ENCODE measurements around the gene FAM114A1.

Gene FAM114A1

DNA sequence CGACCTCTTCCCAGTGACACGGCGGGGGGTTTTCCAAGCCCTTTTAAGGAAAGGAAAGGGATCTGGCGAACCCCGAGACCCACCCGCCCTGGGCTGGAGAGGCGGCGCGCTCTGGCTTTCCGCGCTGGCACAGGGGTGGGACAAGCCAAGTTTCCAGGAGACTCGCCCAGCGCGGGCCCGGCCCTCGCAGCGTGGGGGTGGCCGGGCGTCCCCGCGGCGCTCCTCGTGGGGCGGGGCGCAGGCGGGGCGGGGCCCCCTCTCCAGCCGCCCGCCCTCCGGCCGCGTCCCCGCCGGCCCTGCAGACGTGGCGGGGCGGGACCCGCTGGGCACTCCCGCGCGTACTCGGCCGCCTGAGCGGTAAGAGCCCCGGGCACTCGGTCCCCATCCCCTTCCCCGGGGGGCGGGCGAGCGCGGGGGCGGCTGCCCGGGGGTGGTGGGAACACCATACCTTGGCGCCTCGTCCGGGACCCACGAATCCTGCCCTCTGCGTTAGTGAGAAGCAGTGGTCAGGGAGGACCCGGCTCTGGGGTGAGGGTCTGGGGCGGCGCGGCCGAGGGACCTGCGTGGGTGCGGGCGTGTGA, at the start of gene FAM114A1:
TSS of gene FAM114A1 (plus strand) at position 329 of the 581 bp plus-strand sequence. CDS start 10,273 bp downstream, outside the sequence.
- DNase-seq (ENCODE audit: low read depth, low spot score): no peak
- no peaks in the 10 kb centered on the region; the same call in 1 of the 2 replicates for H3K27me3 ChIP-seq (ENCODE audit: control insufficient read depth, insufficient read depth, low read length)
- H3K27ac ChIP-seq (ENCODE audit: low read length): no peak within 1 kb of the TSS
- no CpG with 5 or more reads among the region's 66 CpGs for WGBS (ENCODE audit: insufficient coverage, insufficient read length)
- H3K9me3 ChIP-seq (ENCODE audit: control insufficient read depth, insufficient read depth, low read length): no peaks in the 10 kb centered on the region
- peak within 1 kb of the TSS; percentile 68; the same call in 1 of the 2 replicates for H3K4me3 ChIP-seq (ENCODE audit: low read length)
- H3K36me3 ChIP-seq (ENCODE audit: control insufficient read depth, insufficient read depth, low read length): no peaks in the 10 kb centered on the region
- no peaks in the 10 kb centered on the region for H3K4me1 ChIP-seq (ENCODE audit: control insufficient read depth, insufficient read depth, low read length)

DNA sequence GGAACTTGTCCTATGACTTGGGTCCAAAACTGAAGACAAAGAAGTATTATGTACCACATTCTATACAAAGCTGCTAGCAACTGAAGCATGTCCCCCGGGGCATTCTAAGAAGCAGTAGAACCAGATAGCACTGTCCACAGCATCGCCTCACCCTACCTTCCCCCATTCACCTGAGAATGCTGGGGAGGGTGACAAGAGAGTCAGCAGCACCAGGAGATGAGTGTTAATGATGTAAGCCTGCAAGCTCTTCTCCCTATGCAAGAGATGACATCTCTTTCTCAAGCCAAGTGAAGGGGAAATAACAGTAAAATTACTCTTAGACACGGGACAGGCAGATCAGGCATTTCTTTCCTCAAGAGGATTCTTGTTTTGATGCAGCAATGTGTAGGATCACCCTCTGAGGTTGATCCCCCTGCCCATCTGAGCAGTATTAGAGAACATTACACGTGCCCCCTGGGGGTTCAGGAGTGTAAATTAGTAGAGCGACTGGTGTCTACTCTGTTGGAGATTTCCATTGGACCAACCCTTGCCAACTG, 49.1 kb upstream of the FAM114A1 start:
- no peak overlapping the region for H3K4me3 ChIP-seq (ENCODE audit: low read length)
- H3K27me3 ChIP-seq (ENCODE audit: control insufficient read depth, insufficient read depth, low read length): no peaks in the 10 kb centered on the region
- no peak overlapping the region for H3K27ac ChIP-seq (ENCODE audit: low read length)
- H3K9me3 ChIP-seq (ENCODE audit: control insufficient read depth, insufficient read depth, low read length): no peaks in the 10 kb centered on the region
- H3K4me1 ChIP-seq (ENCODE audit: control insufficient read depth, insufficient read depth, low read length): no peaks in the 10 kb centered on the region
- no peak for DNase-seq (ENCODE audit: low read depth, low spot score)
- no peaks in the 10 kb centered on the region for H3K36me3 ChIP-seq (ENCODE audit: control insufficient read depth, insufficient read depth, low read length)
- no CpG with 5 or more reads among the region's 5 CpGs for WGBS (ENCODE audit: insufficient coverage, insufficient read length)

DNA sequence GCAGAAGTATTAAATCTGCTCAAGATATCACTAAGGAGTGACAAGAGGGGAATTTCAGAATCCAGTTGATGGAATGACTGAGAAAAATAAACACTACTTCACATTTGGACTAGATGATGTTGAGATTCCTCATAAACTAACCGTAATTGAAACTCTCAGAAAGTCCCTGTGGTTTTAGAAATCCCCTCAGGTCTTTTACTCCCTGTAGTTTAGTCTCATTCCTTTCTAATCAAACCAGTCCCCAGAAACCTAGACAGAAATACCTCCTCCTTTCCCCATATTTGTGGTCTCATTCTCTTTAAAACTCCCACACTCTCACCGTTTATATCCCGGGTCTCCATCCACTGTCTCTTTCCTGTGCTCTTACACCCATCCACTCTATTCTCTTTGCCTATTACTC, 48.0 kb upstream of the FAM114A1 start:
- no peak overlapping the region for H3K27ac ChIP-seq (ENCODE audit: low read length)
- no peak overlapping the region for H3K4me3 ChIP-seq (ENCODE audit: low read length)
- 100% methylated on average over 2 of the region's 3 CpGs for WGBS (ENCODE audit: insufficient coverage, insufficient read length)
- no peaks in the 10 kb centered on the region for H3K36me3 ChIP-seq (ENCODE audit: control insufficient read depth, insufficient read depth, low read length)
- H3K9me3 ChIP-seq (ENCODE audit: control insufficient read depth, insufficient read depth, low read length): no peaks in the 10 kb centered on the region
- no peaks in the 10 kb centered on the region for H3K4me1 ChIP-seq (ENCODE audit: control insufficient read depth, insufficient read depth, low read length)
- DNase-seq (ENCODE audit: low read depth, low spot score): no peak
- no peaks in the 10 kb centered on the region for H3K27me3 ChIP-seq (ENCODE audit: control insufficient read depth, insufficient read depth, low read length)

DNA sequence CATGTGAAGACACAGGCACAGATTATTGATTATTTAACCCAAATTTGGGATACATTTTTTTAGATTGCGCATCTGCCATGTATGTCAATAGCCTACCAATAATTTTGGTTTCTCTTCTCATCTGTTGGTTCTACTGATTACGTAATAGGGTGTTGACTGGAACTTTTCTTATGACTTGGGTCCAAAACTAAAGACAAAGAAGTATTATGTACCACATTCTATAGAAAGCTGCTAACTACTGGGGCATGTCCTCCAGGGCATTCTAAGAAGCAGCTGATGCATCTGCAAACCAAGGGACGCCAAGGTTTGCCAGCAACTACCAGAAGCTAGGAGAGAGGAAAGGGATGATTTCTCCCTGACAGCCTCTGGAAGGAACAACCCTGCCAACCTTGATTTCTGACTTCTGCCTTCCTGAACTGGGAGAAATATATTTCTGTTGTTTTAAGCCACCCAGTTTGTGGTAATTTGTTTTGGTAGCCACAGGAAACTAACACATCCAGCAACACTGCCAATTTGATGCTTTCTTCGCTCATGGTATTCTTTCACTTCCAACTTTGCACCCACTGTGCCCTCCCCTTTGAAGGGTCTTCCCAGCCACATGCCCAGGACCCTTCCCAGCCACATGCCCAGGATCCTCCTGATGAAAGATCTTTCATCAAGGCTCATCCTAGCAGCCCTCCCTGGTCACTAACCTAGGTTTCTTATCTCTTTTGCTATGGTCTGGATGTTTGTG, 47.1 kb upstream of the FAM114A1 start:
- Histone ChIP-seq H3K4me1 (ENCODE audit: control insufficient read depth, insufficient read depth, low read length) (no peaks in the 10 kb centered on the region), H3K27ac (ENCODE audit: low read length) (no peak overlapping the region), H3K27me3 (ENCODE audit: control insufficient read depth, insufficient read depth, low read length) (no peaks in the 10 kb centered on the region), H3K4me3 (ENCODE audit: low read length) (no peak overlapping the region), H3K36me3 (ENCODE audit: control insufficient read depth, insufficient read depth, low read length) (no peaks in the 10 kb centered on the region), H3K9me3 (ENCODE audit: control insufficient read depth, insufficient read depth, low read length) (no peaks in the 10 kb centered on the region)
- DNase-seq (ENCODE audit: low read depth, low spot score): no peak
- WGBS (ENCODE audit: insufficient coverage, insufficient read length): no CpG with 5 or more reads among the region's 4 CpGs

DNA sequence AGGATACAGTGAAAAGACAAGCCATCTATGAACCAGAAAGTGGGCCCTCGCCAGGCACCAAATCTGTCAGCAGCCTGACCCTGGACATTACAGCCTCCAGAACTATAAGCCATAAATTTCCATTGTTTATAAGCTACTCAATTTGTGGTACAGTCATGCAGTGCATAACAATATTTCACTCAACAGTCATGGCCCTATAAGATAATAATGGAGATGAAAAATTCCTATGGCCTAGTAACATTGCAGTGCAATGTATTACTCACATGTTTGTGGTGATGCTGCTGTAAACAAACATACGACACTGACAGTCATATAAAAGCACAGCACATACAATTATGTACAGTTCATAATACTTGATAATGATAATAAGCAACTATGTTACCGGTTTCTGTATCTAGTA, 45.9 kb upstream of the FAM114A1 start:
- DNase-seq (ENCODE audit: low read depth, low spot score): no peak
- no CpG with 5 or more reads among the region's 3 CpGs for WGBS (ENCODE audit: insufficient coverage, insufficient read length)

DNA sequence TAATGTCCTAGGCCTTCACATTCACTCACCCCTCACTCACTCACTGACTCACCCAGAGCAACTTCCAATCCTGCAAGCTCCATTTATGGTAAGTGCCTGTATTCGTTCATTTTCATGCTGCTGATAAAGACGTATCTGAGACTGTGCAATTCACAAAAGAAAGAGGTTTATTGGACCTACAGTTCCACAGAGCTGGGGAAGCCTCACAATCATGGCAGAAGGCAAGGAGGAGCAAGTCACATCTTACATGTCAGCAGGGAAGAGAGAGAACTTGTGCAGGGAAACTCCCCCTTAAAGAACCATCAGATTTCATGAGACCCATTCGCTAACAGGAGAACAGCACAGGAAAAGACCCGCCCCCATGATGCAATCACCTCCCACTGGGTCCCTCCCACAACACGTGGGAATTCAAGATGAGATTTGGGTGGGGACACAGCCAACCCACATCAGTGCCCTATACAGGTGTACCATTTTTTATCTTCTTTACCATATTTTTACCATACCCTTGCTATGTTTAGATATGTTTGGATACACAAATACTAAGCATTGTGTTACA, 44.8 kb upstream of the FAM114A1 start:
- H3K4me3 ChIP-seq (ENCODE audit: low read length): no peak overlapping the region
- no peak overlapping the region for H3K27ac ChIP-seq (ENCODE audit: low read length)
- no peaks in the 10 kb centered on the region for H3K4me1 ChIP-seq (ENCODE audit: control insufficient read depth, insufficient read depth, low read length)
- DNase-seq (ENCODE audit: low read depth, low spot score): no peak
- no peaks in the 10 kb centered on the region for H3K9me3 ChIP-seq (ENCODE audit: control insufficient read depth, insufficient read depth, low read length)
- H3K27me3 ChIP-seq (ENCODE audit: control insufficient read depth, insufficient read depth, low read length): no peaks in the 10 kb centered on the region
- H3K36me3 ChIP-seq (ENCODE audit: control insufficient read depth, insufficient read depth, low read length): no peaks in the 10 kb centered on the region
- WGBS (ENCODE audit: insufficient coverage, insufficient read length): no CpG with 5 or more reads among the region's 5 CpGs

More for the DNA sequence above, 45.9 kb upstream of the FAM114A1 start:
- Histone ChIP-seq H3K9me3 (ENCODE audit: control insufficient read depth, insufficient read depth, low read length) (no peaks in the 10 kb centered on the region), H3K27ac (ENCODE audit: low read length) (no peak overlapping the region), H3K4me1 (ENCODE audit: control insufficient read depth, insufficient read depth, low read length) (no peaks in the 10 kb centered on the region), H3K27me3 (ENCODE audit: control insufficient read depth, insufficient read depth, low read length) (no peaks in the 10 kb centered on the region), H3K36me3 (ENCODE audit: control insufficient read depth, insufficient read depth, low read length) (no peaks in the 10 kb centered on the region), H3K4me3 (ENCODE audit: low read length) (no peak overlapping the region)

DNA sequence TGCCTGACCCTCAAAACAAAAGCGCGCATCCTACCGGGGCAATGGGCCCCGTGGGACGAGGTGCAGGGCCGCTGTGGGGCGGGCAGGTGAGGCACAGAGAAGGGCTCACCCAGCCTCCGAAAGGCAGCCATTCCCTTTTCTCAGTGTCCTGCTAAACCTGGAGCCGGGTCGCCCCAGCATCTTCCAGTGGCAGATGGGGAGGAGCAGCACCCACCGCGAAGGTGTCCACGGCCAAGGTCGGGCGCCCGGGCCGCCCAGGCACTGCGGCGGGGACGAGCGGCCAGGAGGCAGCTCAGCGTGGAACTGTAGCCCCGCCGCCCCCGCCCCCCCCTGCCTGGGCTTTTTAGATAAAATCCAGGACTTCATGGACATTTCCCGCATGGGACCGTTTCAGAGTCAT, 43.8 kb upstream of the FAM114A1 start:
- no CpG with 5 or more reads among the region's 27 CpGs for WGBS (ENCODE audit: insufficient coverage, insufficient read length)
- no peaks in the 10 kb centered on the region for H3K36me3 ChIP-seq (ENCODE audit: control insufficient read depth, insufficient read depth, low read length)
- DNase-seq (ENCODE audit: low read depth, low spot score): no peak
- no peaks in the 10 kb centered on the region for H3K9me3 ChIP-seq (ENCODE audit: control insufficient read depth, insufficient read depth, low read length)
- H3K4me1 ChIP-seq (ENCODE audit: control insufficient read depth, insufficient read depth, low read length): no peaks in the 10 kb centered on the region
- no peak overlapping the region for H3K27ac ChIP-seq (ENCODE audit: low read length)
- no peaks in the 10 kb centered on the region for H3K27me3 ChIP-seq (ENCODE audit: control insufficient read depth, insufficient read depth, low read length)
- no peak overlapping the region for H3K4me3 ChIP-seq (ENCODE audit: low read length)

DNA sequence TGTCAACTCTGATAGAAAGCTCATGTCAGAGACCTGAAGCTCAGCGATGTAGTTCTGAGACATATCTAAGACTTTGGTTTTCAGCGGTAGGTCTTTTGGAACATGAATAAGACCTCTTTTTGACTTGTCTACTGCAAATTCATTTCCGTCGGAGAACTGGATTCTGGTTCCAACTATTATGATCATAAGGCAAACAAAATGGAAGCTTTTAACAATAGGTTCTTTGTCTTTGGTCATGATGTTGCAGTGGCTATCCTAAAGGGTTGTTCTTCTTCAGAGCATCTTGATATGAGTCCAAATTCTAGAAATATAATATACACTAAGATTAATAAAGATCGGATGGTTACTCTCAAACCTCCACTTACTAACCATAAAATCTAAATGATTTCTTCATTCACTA, 38.4 kb upstream of the FAM114A1 start:
- DNase-seq (ENCODE audit: low read depth, low spot score): no peak
- Histone ChIP-seq H3K9me3 (ENCODE audit: control insufficient read depth, insufficient read depth, low read length) (no peaks in the 10 kb centered on the region), H3K4me1 (ENCODE audit: control insufficient read depth, insufficient read depth, low read length) (no peaks in the 10 kb centered on the region), H3K27me3 (ENCODE audit: control insufficient read depth, insufficient read depth, low read length) (no peaks in the 10 kb centered on the region), H3K4me3 (ENCODE audit: low read length) (no peak overlapping the region), H3K27ac (ENCODE audit: low read length) (no peak overlapping the region), H3K36me3 (ENCODE audit: control insufficient read depth, insufficient read depth, low read length) (no peaks in the 10 kb centered on the region)
- WGBS (ENCODE audit: insufficient coverage, insufficient read length): no CpG with 5 or more reads among the region's 5 CpGs

DNA sequence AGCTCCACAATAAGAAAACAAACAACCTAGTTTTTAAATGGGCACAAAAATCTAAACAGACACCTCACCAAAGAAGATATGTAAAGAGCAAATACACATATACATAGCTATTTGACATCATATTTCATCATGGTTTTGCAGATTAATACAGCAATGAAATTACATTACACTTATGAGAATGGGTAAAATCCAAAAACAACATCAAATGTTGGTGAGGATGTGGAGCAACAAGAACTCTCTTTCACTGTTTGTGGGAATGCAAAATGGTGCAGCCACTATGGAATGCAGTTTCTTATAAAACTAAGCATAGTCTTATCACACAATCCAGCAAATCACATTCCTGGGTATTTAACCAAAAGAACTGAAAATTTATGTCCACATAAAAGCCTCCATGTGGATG, 36.0 kb upstream of the FAM114A1 start:
- Histone ChIP-seq H3K4me1 (ENCODE audit: control insufficient read depth, insufficient read depth, low read length) (no peaks in the 10 kb centered on the region), H3K4me3 (ENCODE audit: low read length) (no peak overlapping the region), H3K27ac (ENCODE audit: low read length) (no peak overlapping the region), H3K9me3 (ENCODE audit: control insufficient read depth, insufficient read depth, low read length) (no peaks in the 10 kb centered on the region), H3K27me3 (ENCODE audit: control insufficient read depth, insufficient read depth, low read length) (no peaks in the 10 kb centered on the region), H3K36me3 (ENCODE audit: control insufficient read depth, insufficient read depth, low read length) (no peaks in the 10 kb centered on the region)
- no peak for DNase-seq (ENCODE audit: low read depth, low spot score)

DNA sequence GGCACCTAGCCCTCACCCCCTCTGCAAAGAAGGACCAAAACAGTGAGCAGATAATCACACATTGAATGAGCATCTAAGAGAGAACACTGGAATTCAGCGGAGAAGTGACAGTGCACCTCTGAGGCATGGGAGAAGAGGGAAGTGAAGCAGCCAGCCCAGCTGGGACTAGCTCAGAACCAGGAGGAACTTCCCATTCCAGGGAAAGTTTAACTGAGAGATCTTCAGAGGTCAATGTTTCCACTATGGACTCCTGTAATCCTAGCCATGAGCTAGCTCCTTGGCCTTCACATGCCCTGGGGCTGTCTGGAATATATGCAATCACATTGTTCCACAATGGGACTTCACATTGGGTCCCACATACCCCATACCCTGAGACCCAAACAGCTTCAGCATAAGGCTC, 35.4 kb upstream of the FAM114A1 start:
- Histone ChIP-seq H3K9me3 (ENCODE audit: control insufficient read depth, insufficient read depth, low read length) (no peaks in the 10 kb centered on the region), H3K27ac (ENCODE audit: low read length) (no peak overlapping the region), H3K27me3 (ENCODE audit: control insufficient read depth, insufficient read depth, low read length) (no peaks in the 10 kb centered on the region), H3K4me3 (ENCODE audit: low read length) (no peak overlapping the region), H3K36me3 (ENCODE audit: control insufficient read depth, insufficient read depth, low read length) (no peaks in the 10 kb centered on the region), H3K4me1 (ENCODE audit: control insufficient read depth, insufficient read depth, low read length) (no peaks in the 10 kb centered on the region)
- WGBS (ENCODE audit: insufficient coverage, insufficient read length): no CpG with 5 or more reads among the region's 1 CpG
- no peak for DNase-seq (ENCODE audit: low read depth, low spot score)

All from iPS DF 6.9 (cell line).